Measurements from ENCODE around the gene NLGN1. TPM values are rescaled to one million over a fixed set of nuclear protein-coding genes. Genes with fewer than 3 reads are reported as not detected.

NLGN1 gene
- total and polyA plus RNA-seq, 2 of the 13 experiments (the other 11 are each of a cell fraction or from before 2014, with no cell fraction given), result not detected

DNA sequence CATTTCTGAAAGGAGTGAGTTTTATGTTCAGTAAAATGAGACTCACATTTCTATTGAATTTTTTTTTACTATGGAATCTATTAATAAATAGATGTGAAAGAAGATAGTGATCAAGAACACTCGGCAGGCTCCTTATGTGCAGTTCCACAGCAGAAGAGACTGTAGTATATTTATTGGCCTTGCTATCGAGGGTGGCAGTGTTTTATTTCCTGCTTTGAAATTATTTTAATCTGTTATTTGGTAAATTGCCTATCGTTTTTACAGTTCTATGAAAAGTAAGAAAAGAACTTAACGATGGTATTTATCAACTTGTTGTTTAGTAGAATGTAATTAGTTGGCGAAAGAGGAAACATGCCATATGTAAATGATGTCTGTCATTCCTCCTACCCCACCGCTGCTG is 238.3 kb downstream of the NLGN1 start:
- DNase-seq (ENCODE audit: low spot score) (no peak), FAIRE-seq (no peak), ATAC-seq (no peak)
- H3K9ac ChIP-seq (ENCODE audit: insufficient read depth, low read depth, low read length), result no peak overlapping the region
- no peaks in the 10 kb centered on the region for H3K27me3 ChIP-seq (ENCODE audit: control insufficient read depth in 1 of 2, insufficient read depth in 2 of 2, low read length in 2 of 2)
- no peaks in the 10 kb centered on the region for H3K9me3 ChIP-seq (ENCODE audit: low read length)
- CTCF ChIA-PET (ENCODE audit: low intra/inter-chr PET ratio, low total read pairs), result no interaction called here
- H3K79me2 ChIP-seq (ENCODE audit: insufficient read depth, low read length), result no peaks in the 10 kb centered on the region
- intact Hi-C loops (cut with micrococcal nuclease; ENCODE audit: unreplicated experiment) (no loop called here), in situ Hi-C loops (cut with HindIII; ENCODE audit: extremely low pct_ligation_motif_present, low pct_unique_long_range_greater_than_20kb) (no loop called here)
- POLR2A ChIA-PET, result no interaction called here
- no TSS peak for BruUV-seq (replicated peaks)
- no peak overlapping the region for H3K4me3 ChIP-seq (replicated peaks in 1 of 3; ENCODE audit: insufficient read depth in 1 of 3, low read depth in 2 of 3, low read length in 3 of 3)
- TF ChIP-seq, protein P1, sequence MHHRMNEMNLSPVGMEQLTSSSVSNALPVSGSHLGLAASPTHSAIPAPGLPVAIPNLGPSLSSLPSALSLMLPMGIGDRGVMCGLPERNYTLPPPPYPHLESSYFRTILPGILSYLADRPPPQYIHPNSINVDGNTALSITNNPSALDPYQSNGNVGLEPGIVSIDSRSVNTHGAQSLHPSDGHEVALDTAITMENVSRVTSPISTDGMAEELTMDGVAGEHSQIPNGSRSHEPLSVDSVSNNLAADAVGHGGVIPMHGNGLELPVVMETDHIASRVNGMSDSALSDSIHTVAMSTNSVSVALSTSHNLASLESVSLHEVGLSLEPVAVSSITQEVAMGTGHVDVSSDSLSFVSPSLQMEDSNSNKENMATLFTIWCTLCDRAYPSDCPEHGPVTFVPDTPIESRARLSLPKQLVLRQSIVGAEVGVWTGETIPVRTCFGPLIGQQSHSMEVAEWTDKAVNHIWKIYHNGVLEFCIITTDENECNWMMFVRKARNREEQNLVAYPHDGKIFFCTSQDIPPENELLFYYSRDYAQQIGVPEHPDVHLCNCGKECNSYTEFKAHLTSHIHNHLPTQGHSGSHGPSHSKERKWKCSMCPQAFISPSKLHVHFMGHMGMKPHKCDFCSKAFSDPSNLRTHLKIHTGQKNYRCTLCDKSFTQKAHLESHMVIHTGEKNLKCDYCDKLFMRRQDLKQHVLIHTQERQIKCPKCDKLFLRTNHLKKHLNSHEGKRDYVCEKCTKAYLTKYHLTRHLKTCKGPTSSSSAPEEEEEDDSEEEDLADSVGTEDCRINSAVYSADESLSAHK (CRISPR knock-in tag; IDR thresholded peaks at IDR 0.05; ENCODE audit: borderline replicate concordance), result no peak
- TF ChIP-seq SOX6 (IDR thresholded peaks at IDR 0.05) (no peak), SOX6 (CRISPR knock-in tag; IDR thresholded peaks at IDR 0.05) (no peak), ATF1 (CRISPR knock-in tag; IDR thresholded peaks at IDR 0.05) (no peak), FLYWCH1 (CRISPR knock-in tag; IDR thresholded peaks at IDR 0.05) (no peak), SCMH1 (CRISPR knock-in tag; IDR thresholded peaks at IDR 0.05; ENCODE audit: borderline replicate concordance) (no peak), KAT8 (CRISPR knock-in tag; IDR thresholded peaks at IDR 0.05) (no peak), BCL6 (CRISPR knock-in tag; IDR thresholded peaks at IDR 0.05) (no peak), ZNF816 (CRISPR knock-in tag; IDR thresholded peaks at IDR 0.05; ENCODE audit: borderline replicate concordance) (no peak), ZNF609 (CRISPR knock-in tag; IDR thresholded peaks at IDR 0.05; ENCODE audit: borderline replicate concordance) (no peak), ARHGAP35 (CRISPR knock-in tag; IDR thresholded peaks at IDR 0.05; ENCODE audit: borderline replicate concordance) (no peak), NBN (conservative IDR thresholded peaks at IDR 0.05) (no peak), ELF3 (CRISPR knock-in tag; IDR thresholded peaks at IDR 0.05) (no peak), ZNF709 (CRISPR knock-in tag; IDR thresholded peaks at IDR 0.05) (no peak)
- TF ChIP-seq, protein P2, sequence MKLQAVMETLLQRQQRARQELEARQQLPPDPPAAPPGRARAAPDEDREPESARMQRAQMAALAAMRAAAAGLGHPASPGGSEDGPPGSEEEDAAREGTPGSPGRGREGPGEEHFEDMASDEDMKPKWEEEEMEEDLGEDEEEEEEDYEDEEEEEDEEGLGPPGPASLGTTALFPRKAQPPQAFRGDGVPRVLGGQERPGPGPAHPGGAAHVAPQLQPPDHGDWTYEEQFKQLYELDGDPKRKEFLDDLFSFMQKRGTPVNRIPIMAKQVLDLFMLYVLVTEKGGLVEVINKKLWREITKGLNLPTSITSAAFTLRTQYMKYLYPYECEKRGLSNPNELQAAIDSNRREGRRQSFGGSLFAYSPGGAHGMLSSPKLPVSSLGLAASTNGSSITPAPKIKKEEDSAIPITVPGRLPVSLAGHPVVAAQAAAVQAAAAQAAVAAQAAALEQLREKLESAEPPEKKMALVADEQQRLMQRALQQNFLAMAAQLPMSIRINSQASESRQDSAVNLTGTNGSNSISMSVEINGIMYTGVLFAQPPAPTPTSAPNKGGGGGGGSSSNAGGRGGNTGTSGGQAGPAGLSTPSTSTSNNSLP (IDR thresholded peaks at IDR 0.05; ENCODE audit: low read depth, low read length), result no peak
- WGBS (ENCODE audit: low lambda C conversion rate), result 3% methylated on average over 6 of the region's 6 CpGs
- no peaks in the 10 kb centered on the region for H3K4me1 ChIP-seq (ENCODE audit: insufficient read depth, low read length)
- H3K27ac ChIP-seq (ENCODE audit: extremely low read length, insufficient read depth, low read length), result no peak overlapping the region
- no peaks in the 10 kb centered on the region for H4K20me1 ChIP-seq (ENCODE audit: insufficient read depth, low read length)
- no peaks in the 10 kb centered on the region for H3K36me3 ChIP-seq (replicated peaks in 1 of 2; ENCODE audit: control insufficient read depth in 1 of 2, insufficient read depth in 2 of 2, low read length in 2 of 2)
- H3K4me2 ChIP-seq (ENCODE audit: low read depth, low read length), result no peak overlapping the region
- no peak overlapping the region for H2AFZ ChIP-seq (ENCODE audit: low read length)
